WTC11 (cell line): Measurements from ENCODE around the gene MAP3K21. TPM values are rescaled to one million over a fixed set of nuclear protein-coding genes. Genes with fewer than 3 reads are reported as not detected.

ENCODE experiments used
- ATAC-seq: fragments of 200-7000 bp; cut with Tn5 transposase; 2 replicates; pipeline ENCODE4 v1.10.0; 2021; ENCODE audit warnings: mild to moderate bottlenecking, moderate library complexity
- CTCF ChIA-PET: fragments of 300-600 bp; sonication (Branson Sonifier 250); formaldehyde crosslinking; loops from one replicate; lab custom pipeline; 2021; ENCODE audit warnings: antibody characterized with exemption; lab: Charles Lee
- POLR2A ChIA-PET: fragments of 350-600 bp; sonication (Branson Sonifier 250); formaldehyde crosslinking; loops from one replicate; lab custom pipeline; 2021; ENCODE audit warnings: antibody characterized with exemption; lab: Charles Lee
- DNase-seq: peaks from one replicate; pipeline ENCODE4 v3.0.0; 2021; ENCODE audit warnings: low spot score
- H3K27ac Mint-ChIP-seq: 2 replicates; pipeline ENCODE4 v1.8.0; 2021; ENCODE audit warnings: mixed read lengths
- H3K27me3 Mint-ChIP-seq: 2 replicates; pipeline ENCODE4 v1.8.0; 2021; ENCODE audit warnings: low read depth, mild to moderate bottlenecking, moderate library complexity, mixed read lengths
- H3K36me3 Mint-ChIP-seq: 2 replicates; pipeline ENCODE4 v1.8.0; 2021; ENCODE audit warnings: mixed read lengths
- H3K4me1 Mint-ChIP-seq: 2 replicates; pipeline ENCODE4 v1.8.0; 2022; ENCODE audit warnings: mixed read lengths
- H3K4me3 Mint-ChIP-seq: 2 replicates; pipeline ENCODE4 v1.8.0; 2021; ENCODE audit warnings: mild to moderate bottlenecking, moderate library complexity, mixed read lengths
- H3K9me3 Mint-ChIP-seq: 2 replicates; pipeline ENCODE4 v1.8.0; 2021; ENCODE audit warnings: mixed read lengths
- ETV6 ChIP-seq: sonication (generic); formaldehyde crosslinking; IDR thresholded peaks from 2 replicates; pipeline ENCODE4 v1.8.1; 2022; ENCODE audit warnings: mild to moderate bottlenecking, missing genetic modification reagents
- FOXJ3 ChIP-seq: sonication (generic); formaldehyde crosslinking; IDR thresholded peaks from 2 replicates; pipeline ENCODE4 v1.9.0; 2021; ENCODE audit warnings: missing genetic modification reagents, mild to moderate bottlenecking, borderline replicate concordance
- FOXP1 ChIP-seq: sonication (generic); formaldehyde crosslinking; IDR thresholded peaks from 2 replicates; pipeline ENCODE4 v1.8.0; 2022; ENCODE audit warnings: missing genetic modification reagents, mild to moderate bottlenecking, moderate library complexity, borderline replicate concordance
- HMGXB4 ChIP-seq: sonication (generic); formaldehyde crosslinking; IDR thresholded peaks from 2 replicates; pipeline ENCODE4 v1.8.1; 2023; ENCODE audit warnings: mild to moderate bottlenecking, moderate library complexity, missing genetic modification reagents
- JUN ChIP-seq: sonication (generic); formaldehyde crosslinking; IDR thresholded peaks from 2 replicates; pipeline ENCODE4 v1.8.0; 2023; ENCODE audit warnings: mild to moderate bottlenecking, missing genetic modification reagents
- MYBL2 ChIP-seq: sonication (generic); formaldehyde crosslinking; IDR thresholded peaks from 2 replicates; pipeline ENCODE4 v1.8.1; 2023; ENCODE audit warnings: mild to moderate bottlenecking, moderate library complexity, missing genetic modification reagents
- NR1H2 ChIP-seq: sonication (generic); formaldehyde crosslinking; IDR thresholded peaks from 2 replicates; pipeline ENCODE4 v1.9.0; 2021; ENCODE audit warnings: mild to moderate bottlenecking, moderate library complexity, missing genetic modification reagents
- NR2C2 ChIP-seq: sonication (generic); formaldehyde crosslinking; IDR thresholded peaks from 2 replicates; pipeline ENCODE4 v1.8.0; 2022; ENCODE audit warnings: mild to moderate bottlenecking, missing genetic modification reagents
- PRRX2 ChIP-seq: fragments of 250-450 bp; sonication (Bioruptor Pico); IDR thresholded peaks from 2 replicates; pipeline ENCODE4 v1.8.0; 2021; ENCODE audit warnings: mild to moderate bottlenecking
- RORB ChIP-seq: fragments of 250-450 bp; sonication (Bioruptor Pico); IDR thresholded peaks from 2 replicates; pipeline ENCODE4 v1.9.0; 2021; ENCODE audit warnings: mild to moderate bottlenecking
- SOX15 ChIP-seq: fragments of 250-450 bp; sonication (Bioruptor Pico); IDR thresholded peaks from 2 replicates; pipeline ENCODE4 v1.9.0; 2021; ENCODE audit warnings: mild to moderate bottlenecking
- TEAD1 ChIP-seq: sonication (generic); formaldehyde crosslinking; IDR thresholded peaks from 2 replicates; pipeline ENCODE4 v1.8.0; 2022; ENCODE audit warnings: mild to moderate bottlenecking, missing genetic modification reagents
- TEAD4 ChIP-seq: sonication (generic); formaldehyde crosslinking; IDR thresholded peaks from 2 replicates; pipeline ENCODE4 v1.8.0; 2022; ENCODE audit warnings: mild to moderate bottlenecking, missing genetic modification reagents
- USF1 ChIP-seq: sonication (generic); formaldehyde crosslinking; IDR thresholded peaks from 2 replicates; pipeline ENCODE4 v1.8.0; 2022; ENCODE audit warnings: mild to moderate bottlenecking, missing genetic modification reagents
- ZBTB21 ChIP-seq: sonication (generic); formaldehyde crosslinking; IDR thresholded peaks from 2 replicates; pipeline ENCODE4 v1.8.1; 2023; ENCODE audit warnings: mild to moderate bottlenecking, missing genetic modification reagents, borderline replicate concordance
- ZNF671 ChIP-seq: fragments of 250-450 bp; sonication (Bioruptor Pico); IDR thresholded peaks from 2 replicates; pipeline ENCODE4 v1.8.0; 2021; ENCODE audit warnings: mild to moderate bottlenecking
- total RNA-seq: library from RNA; stranded (reverse); gene quantifications from 3 replicates; pipeline ENCODE4 v1.2.3, GENCODE V29; 2021
- TF ChIP-seq, protein P1 (sequence below): sonication (generic); formaldehyde crosslinking; conservative IDR thresholded peaks from 2 replicates; pipeline ENCODE4 v1.8.1; 2023; ENCODE audit warnings: mild to moderate bottlenecking, low read depth, missing genetic modification reagents, moderate library complexity
- TF ChIP-seq, protein P2 (sequence below): sonication (generic); formaldehyde crosslinking; IDR thresholded peaks from 2 replicates; pipeline ENCODE4 v1.8.0; 2022; ENCODE audit warnings: mild to moderate bottlenecking, missing genetic modification reagents
- TF ChIP-seq, protein P3 (sequence below): fragments of 250-450 bp; sonication (Bioruptor Pico); conservative IDR thresholded peaks from 2 replicates; pipeline ENCODE4 v1.9.0; 2021; ENCODE audit warnings: mild to moderate bottlenecking
- TF ChIP-seq, protein P4 (sequence below): sonication (generic); formaldehyde crosslinking; IDR thresholded peaks from 2 replicates; pipeline ENCODE4 v1.8.1; 2023; ENCODE audit warnings: mild to moderate bottlenecking, missing genetic modification reagents

Gene MAP3K21
- total RNA-seq, 1 experiment from 2014 or later = 24.0 TPM

GRCh38 chr1:233393926-233394680 is 66.6 kb downstream of the MAP3K21 start:
- ChIA-PET POLR2A (no interaction called here), CTCF (interaction anchor here (1.0 to 3.4 kb wide), 6 partner anchors 47 to 718 kb away, joined by 3 to 20 read pairs (median 6); partner anchors contain the start of gene SLC35F3)
- Mint-ChIP-seq H3K27me3 (no peaks in the 10 kb centered on the region), H3K36me3 (no peaks in the 10 kb centered on the region), H3K4me3 (no peak overlapping the region), H3K27ac (0 out of 2 replicates have a peak overlapping the region, but pooled peaks have one; percentile 1), H3K9me3 (peaks cover 11% of the 10 kb centered on the region), H3K4me1 (peaks cover 22% of the 10 kb centered on the region)
- DNase-seq = no peak
- ATAC-seq = no peak
- TF ChIP-seq FOXJ3 (CRISPR knock-in tag) (no peak), ZBTB21 (no peak), TEAD4 (CRISPR knock-in tag) (no peak), MYBL2 (no peak), FOXP1 (CRISPR knock-in tag) (no peak), JUN (CRISPR knock-in tag) (no peak), TEAD1 (no peak), NR2C2 (CRISPR knock-in tag) (no peak), ZNF671 (no peak), RORB (CRISPR knock-in tag) (no peak), USF1 (CRISPR knock-in tag) (no peak), NR1H2 (CRISPR knock-in tag) (no peak), ETV6 (CRISPR knock-in tag) (no peak), HMGXB4 (CRISPR knock-in tag) (no peak), SOX15 (CRISPR knock-in tag) (no peak), PRRX2 (CRISPR knock-in tag) (no peak)
- TF ChIP-seq, protein P1, sequence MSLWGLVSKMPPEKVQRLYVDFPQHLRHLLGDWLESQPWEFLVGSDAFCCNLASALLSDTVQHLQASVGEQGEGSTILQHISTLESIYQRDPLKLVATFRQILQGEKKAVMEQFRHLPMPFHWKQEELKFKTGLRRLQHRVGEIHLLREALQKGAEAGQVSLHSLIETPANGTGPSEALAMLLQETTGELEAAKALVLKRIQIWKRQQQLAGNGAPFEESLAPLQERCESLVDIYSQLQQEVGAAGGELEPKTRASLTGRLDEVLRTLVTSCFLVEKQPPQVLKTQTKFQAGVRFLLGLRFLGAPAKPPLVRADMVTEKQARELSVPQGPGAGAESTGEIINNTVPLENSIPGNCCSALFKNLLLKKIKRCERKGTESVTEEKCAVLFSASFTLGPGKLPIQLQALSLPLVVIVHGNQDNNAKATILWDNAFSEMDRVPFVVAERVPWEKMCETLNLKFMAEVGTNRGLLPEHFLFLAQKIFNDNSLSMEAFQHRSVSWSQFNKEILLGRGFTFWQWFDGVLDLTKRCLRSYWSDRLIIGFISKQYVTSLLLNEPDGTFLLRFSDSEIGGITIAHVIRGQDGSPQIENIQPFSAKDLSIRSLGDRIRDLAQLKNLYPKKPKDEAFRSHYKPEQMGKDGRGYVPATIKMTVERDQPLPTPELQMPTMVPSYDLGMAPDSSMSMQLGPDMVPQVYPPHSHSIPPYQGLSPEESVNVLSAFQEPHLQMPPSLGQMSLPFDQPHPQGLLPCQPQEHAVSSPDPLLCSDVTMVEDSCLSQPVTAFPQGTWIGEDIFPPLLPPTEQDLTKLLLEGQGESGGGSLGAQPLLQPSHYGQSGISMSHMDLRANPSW = no peak
- TF ChIP-seq, protein P2, sequence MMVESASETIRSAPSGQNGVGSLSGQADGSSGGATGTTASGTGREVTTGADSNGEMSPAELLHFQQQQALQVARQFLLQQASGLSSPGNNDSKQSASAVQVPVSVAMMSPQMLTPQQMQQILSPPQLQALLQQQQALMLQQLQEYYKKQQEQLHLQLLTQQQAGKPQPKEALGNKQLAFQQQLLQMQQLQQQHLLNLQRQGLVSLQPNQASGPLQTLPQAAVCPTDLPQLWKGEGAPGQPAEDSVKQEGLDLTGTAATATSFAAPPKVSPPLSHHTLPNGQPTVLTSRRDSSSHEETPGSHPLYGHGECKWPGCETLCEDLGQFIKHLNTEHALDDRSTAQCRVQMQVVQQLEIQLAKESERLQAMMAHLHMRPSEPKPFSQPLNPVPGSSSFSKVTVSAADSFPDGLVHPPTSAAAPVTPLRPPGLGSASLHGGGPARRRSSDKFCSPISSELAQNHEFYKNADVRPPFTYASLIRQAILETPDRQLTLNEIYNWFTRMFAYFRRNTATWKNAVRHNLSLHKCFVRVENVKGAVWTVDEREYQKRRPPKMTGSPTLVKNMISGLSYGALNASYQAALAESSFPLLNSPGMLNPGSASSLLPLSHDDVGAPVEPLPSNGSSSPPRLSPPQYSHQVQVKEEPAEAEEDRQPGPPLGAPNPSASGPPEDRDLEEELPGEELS (CRISPR knock-in tag) = no peak
- TF ChIP-seq, protein P3, sequence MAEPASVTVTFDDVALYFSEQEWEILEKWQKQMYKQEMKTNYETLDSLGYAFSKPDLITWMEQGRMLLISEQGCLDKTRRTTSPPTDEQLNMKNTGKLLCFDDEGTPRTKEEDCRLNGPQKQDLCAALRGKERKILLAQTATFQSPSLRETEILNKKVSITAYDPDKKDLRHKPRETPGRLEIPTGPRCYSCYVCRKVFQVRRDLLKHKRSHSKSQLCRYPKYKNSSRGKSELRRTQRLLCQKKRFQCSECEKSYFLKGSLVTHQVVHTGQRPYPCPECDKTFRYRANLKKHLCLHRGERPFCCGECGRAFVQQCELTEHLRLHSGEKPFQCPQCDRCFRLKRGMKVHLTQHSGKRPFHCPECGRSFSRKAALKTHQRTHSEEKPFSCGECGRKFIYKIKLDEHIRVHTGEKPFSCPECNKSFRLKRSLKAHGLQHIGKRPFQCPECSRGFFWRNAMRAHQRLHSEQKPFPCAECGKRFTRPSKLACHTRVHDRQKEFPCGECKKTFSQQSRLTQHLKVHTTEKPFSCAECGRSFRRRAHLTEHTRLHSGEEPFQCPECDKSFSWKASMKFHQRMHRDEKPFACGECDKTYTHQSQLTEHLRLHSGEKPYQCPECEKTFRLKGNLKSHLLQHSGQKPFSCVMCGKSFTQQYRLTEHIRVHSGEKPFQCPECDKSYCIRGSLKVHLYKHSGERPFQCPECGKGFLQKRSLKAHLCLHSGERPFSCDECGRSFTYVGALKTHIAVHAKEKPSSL = no peak
- TF ChIP-seq, protein P4, sequence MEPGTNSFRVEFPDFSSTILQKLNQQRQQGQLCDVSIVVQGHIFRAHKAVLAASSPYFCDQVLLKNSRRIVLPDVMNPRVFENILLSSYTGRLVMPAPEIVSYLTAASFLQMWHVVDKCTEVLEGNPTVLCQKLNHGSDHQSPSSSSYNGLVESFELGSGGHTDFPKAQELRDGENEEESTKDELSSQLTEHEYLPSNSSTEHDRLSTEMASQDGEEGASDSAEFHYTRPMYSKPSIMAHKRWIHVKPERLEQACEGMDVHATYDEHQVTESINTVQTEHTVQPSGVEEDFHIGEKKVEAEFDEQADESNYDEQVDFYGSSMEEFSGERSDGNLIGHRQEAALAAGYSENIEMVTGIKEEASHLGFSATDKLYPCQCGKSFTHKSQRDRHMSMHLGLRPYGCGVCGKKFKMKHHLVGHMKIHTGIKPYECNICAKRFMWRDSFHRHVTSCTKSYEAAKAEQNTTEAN (CRISPR knock-in tag) = no peak
